ENCODE measurements around the gene EBI3. TPM values are rescaled to one million over a fixed set of nuclear protein-coding genes. Genes with fewer than 3 reads are reported as not detected.

The EBI3 gene
- total RNA-seq (1 to 10 TPM; 1.8 to 2.5 TPM), polyA plus RNA-seq (1 to 10 TPM; 2.5 to 7.8 TPM)

DNA sequence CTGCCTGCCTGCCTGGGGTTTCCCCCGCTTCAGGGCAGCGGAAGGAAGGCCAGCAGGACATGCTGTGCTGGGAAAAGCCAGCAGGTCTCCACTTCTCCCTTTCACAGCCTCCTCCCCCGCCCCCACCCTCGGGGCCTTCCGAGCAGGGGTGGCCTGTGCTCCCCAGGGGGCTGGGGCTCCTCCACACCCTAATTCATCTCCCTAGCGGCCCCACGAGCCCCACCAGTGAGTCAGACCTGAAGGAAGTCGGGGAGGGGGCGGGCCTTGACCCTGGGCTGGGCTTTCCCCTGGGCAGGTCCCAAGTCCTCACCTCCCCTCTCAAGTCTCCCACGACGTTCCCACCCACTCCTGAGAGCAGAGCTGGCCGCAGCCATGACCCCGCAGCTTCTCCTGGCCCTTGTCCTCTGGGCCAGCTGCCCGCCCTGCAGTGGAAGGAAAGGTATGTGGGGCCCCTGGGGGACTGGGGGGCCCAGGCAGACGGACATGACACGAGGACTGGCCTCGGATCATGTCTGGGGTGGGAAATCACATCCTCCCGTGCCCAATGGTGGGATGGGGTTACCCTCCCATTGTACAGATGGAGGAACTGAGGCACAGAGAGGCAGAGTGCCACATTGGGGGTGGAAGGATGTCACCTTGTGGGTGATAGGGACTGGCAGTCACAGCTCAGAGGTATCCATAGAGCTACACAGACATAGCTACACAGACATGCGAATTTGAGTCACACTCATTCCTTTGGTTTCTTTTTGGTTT is at the start of gene EBI3:
Gene EBI3 (plus strand): TSS at position 345 of the 753 bp plus-strand sequence. CDS start 28 bp downstream, at position 373.
- TF ChIP-seq, protein P1, sequence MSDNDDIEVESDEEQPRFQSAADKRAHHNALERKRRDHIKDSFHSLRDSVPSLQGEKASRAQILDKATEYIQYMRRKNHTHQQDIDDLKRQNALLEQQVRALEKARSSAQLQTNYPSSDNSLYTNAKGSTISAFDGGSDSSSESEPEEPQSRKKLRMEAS (IDR thresholded peaks at IDR 0.05) = no peak
- TF ChIP-seq, protein P2, sequence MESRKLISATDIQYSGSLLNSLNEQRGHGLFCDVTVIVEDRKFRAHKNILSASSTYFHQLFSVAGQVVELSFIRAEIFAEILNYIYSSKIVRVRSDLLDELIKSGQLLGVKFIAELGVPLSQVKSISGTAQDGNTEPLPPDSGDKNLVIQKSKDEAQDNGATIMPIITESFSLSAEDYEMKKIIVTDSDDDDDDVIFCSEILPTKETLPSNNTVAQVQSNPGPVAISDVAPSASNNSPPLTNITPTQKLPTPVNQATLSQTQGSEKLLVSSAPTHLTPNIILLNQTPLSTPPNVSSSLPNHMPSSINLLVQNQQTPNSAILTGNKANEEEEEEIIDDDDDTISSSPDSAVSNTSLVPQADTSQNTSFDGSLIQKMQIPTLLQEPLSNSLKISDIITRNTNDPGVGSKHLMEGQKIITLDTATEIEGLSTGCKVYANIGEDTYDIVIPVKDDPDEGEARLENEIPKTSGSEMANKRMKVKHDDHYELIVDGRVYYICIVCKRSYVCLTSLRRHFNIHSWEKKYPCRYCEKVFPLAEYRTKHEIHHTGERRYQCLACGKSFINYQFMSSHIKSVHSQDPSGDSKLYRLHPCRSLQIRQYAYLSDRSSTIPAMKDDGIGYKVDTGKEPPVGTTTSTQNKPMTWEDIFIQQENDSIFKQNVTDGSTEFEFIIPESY (IDR thresholded peaks at IDR 0.05) = no peak
- TF ChIP-seq GABPA (IDR thresholded peaks at IDR 0.05 in 1 of 2, conservative IDR thresholded peaks at IDR 0.05 in 1 of 2) (no peak), FOXA1 (IDR thresholded peaks at IDR 0.05) (no peak), SP1 (IDR thresholded peaks at IDR 0.05) (no peak), YY1 (IDR thresholded peaks at IDR 0.05) (no peak), EGR1 (IDR thresholded peaks at IDR 0.05; ENCODE audit: low read depth in 2 of 2) (no peak)
- TF ChIP-seq, protein P3, sequence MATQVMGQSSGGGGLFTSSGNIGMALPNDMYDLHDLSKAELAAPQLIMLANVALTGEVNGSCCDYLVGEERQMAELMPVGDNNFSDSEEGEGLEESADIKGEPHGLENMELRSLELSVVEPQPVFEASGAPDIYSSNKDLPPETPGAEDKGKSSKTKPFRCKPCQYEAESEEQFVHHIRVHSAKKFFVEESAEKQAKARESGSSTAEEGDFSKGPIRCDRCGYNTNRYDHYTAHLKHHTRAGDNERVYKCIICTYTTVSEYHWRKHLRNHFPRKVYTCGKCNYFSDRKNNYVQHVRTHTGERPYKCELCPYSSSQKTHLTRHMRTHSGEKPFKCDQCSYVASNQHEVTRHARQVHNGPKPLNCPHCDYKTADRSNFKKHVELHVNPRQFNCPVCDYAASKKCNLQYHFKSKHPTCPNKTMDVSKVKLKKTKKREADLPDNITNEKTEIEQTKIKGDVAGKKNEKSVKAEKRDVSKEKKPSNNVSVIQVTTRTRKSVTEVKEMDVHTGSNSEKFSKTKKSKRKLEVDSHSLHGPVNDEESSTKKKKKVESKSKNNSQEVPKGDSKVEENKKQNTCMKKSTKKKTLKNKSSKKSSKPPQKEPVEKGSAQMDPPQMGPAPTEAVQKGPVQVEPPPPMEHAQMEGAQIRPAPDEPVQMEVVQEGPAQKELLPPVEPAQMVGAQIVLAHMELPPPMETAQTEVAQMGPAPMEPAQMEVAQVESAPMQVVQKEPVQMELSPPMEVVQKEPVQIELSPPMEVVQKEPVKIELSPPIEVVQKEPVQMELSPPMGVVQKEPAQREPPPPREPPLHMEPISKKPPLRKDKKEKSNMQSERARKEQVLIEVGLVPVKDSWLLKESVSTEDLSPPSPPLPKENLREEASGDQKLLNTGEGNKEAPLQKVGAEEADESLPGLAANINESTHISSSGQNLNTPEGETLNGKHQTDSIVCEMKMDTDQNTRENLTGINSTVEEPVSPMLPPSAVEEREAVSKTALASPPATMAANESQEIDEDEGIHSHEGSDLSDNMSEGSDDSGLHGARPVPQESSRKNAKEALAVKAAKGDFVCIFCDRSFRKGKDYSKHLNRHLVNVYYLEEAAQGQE (IDR thresholded peaks at IDR 0.05) = no peak
- no peak within 1 kb of the TSS for H3K27ac ChIP-seq (ENCODE audit: low read depth in 1 of 2, low read length in 2 of 2)
- 21% methylated on average over 19 of the region's 19 CpGs for WGBS
- H3K9me3 ChIP-seq (ENCODE audit: control insufficient read depth in 4 of 4, low read length in 3 of 4) = no peaks in the 10 kb centered on the region
- H3K4me1 ChIP-seq (ENCODE audit: control insufficient read depth in 4 of 4, insufficient read depth in 4 of 4, low read length in 3 of 4) = peaks cover 0 to 6% (median 0%) of the 10 kb centered on the region in 4 donors
- H3K9ac ChIP-seq (ENCODE audit: low read depth in 1 of 2, low read length in 2 of 2) = no peak within 1 kb of the TSS
- no peaks in the 10 kb centered on the region for H3K36me3 ChIP-seq (ENCODE audit: control insufficient read depth in 4 of 4, insufficient read depth in 3 of 4, low read depth in 1 of 4, low read length in 3 of 4)
- H3K27me3 ChIP-seq (ENCODE audit: control insufficient read depth in 4 of 4, insufficient read depth in 4 of 4, low read length in 3 of 4) = peaks cover 0 to 2% (median 0%) of the 10 kb centered on the region in 4 donors
- DNase-seq (ENCODE audit: low spot score) = no peak
- H3K4me3 ChIP-seq (ENCODE audit: low read depth in 1 of 3, low read length in 3 of 3) = peak within 1 kb of the TSS in 1 of 3 donors; percentile 2

DNA sequence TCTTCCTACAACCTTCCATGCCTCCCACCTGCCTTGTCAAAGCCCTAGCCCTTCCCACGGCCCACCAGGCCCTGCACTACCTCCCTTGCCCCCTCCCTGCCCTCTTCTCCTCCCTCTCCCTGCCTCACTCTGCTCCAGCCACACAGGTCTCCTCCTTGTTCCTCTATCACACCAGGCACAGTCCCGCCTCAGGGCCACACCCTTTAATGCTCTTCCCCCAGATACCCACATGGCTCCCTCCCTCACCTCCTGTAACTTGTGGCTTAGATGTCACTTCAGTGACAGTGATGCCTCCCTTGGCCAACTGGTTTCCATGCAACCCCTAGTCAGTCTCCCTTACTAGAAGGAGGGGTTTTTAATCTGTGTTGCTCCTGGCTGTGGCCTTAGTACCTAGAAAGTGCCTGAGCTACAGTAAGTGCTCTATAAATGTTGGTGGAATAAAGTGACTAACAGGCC is 48.2 kb upstream of the EBI3 start:
- Histone ChIP-seq H3K36me3 (ENCODE audit: control insufficient read depth in 4 of 4, insufficient read depth in 3 of 4, low read depth in 1 of 4, low read length in 3 of 4) (peaks cover 0 to 2% (median under 1%) of the 10 kb centered on the region in 4 donors), H3K9me3 (ENCODE audit: control insufficient read depth in 4 of 4, low read length in 3 of 4) (no peaks in the 10 kb centered on the region), H3K27ac (ENCODE audit: low read depth in 1 of 2, low read length in 2 of 2) (no peak overlapping the region), H3K27me3 (ENCODE audit: control insufficient read depth in 4 of 4, insufficient read depth in 4 of 4, low read length in 3 of 4) (no peaks in the 10 kb centered on the region), H3K4me3 (ENCODE audit: low read depth in 1 of 3, low read length in 3 of 3) (no peak overlapping the region), H3K4me1 (ENCODE audit: control insufficient read depth in 4 of 4, insufficient read depth in 4 of 4, low read length in 3 of 4) (peaks cover 13 to 34% (median 21%) of the 10 kb centered on the region in 4 donors), H3K9ac (ENCODE audit: low read depth in 1 of 2, low read length in 2 of 2) (no peak overlapping the region)
- DNase-seq (ENCODE audit: low spot score) = peak; percentile 58
- WGBS = 73% methylated on average over 2 of the region's 2 CpGs
- TF ChIP-seq RAD21 (IDR thresholded peaks at IDR 0.05) (no peak), HNF4G (IDR thresholded peaks at IDR 0.05) (no peak), JUND (IDR thresholded peaks at IDR 0.05) (no peak)

Data from liver (tissue), 9 donors.